H7 (cell line): ENCODE results near the gene APPL2. TPM values are rescaled to one million over a fixed set of nuclear protein-coding genes. Genes with fewer than 3 reads are reported as not detected.
"Not testable (repeated sequence)": the region's sequence is repeated elsewhere in the genome, so short reads cannot be mapped to it uniquely, and the experiment has no call there.

Experiments used
- DNase-seq: peaks from one replicate; pipeline ENCODE4 v3.0.0; 2012
- H3K27me3 ChIP-seq: 2 replicates; pipeline ENCODE4 v1.6.0; 2011; ENCODE audit warnings: mild to moderate bottlenecking, low read length; ENCODE audit not compliant: control insufficient read depth, insufficient read depth
- H3K36me3 ChIP-seq: replicated peaks from 2 replicates; pipeline ENCODE4 v1.5.1; 2011; ENCODE audit warnings: low read length; ENCODE audit not compliant: control insufficient read depth, insufficient read depth
- H3K4me3 ChIP-seq: 2 replicates; pipeline ENCODE4 v1.5.1; 2011; ENCODE audit warnings: low read depth, mild to moderate bottlenecking, control low read depth, low read length, moderate library complexity; ENCODE audit not compliant: insufficient read depth
- total RNA-seq: library from RNA; depleted of rRNA; stranded (reverse); fragments of >200 nt; shearing (Covaris generic); gene quantifications from 2 replicates; pipeline ENCODE4 v1.2.3, GENCODE V29; 2014

APPL2 gene
- total RNA-seq, 1 experiment from 2014 or later = 12.8 TPM

- peaks cover 15% of the 10 kb centered on the region for H3K36me3 ChIP-seq
- DNase-seq = no peak
- no peaks in the 10 kb centered on the region for H3K27me3 ChIP-seq
- no peak overlapping the region for H3K4me3 ChIP-seq
Observed at GRCh38 chr12:105205322-105206048, 30.5 kb downstream of the APPL2 start.

- H3K27me3 ChIP-seq = no peaks in the 10 kb centered on the region
- DNase-seq = no peak
- no peak overlapping the region for H3K4me3 ChIP-seq
- H3K36me3 ChIP-seq = peaks cover 15% of the 10 kb centered on the region
Observed at GRCh38 chr12:105204916-105205315, 31.1 kb downstream of the APPL2 start.

GRCh38 chr12:105204127-105204526 is 31.8 kb downstream of the APPL2 start:
- no peaks in the 10 kb centered on the region for H3K27me3 ChIP-seq
- no peak overlapping the region for H3K4me3 ChIP-seq
- DNase-seq = no peak
- H3K36me3 ChIP-seq = peaks cover 15% of the 10 kb centered on the region

DNA sequence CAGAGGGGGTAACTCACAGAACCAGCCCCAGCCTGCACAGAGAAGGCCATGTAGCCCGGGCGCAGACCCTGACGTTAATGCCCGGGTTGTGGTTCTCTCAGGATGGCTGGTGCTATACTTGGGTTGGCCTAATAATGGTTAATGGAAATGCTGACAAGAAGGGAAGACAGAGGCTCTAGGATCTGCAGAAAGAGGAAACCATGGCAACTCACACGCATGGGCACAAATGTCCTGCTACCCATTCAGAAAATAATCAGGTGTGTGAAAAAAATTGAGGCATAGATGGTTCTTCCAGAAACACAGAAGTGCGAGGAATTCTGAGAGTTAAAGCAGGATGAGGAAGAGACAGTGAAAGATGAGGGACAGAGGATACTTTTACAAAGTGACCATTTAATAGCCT is 33.8 kb downstream of the APPL2 start:
- H3K36me3 ChIP-seq = peaks cover 15% of the 10 kb centered on the region
- H3K4me3 ChIP-seq = no peak overlapping the region
- DNase-seq = no peak
- no peaks in the 10 kb centered on the region for H3K27me3 ChIP-seq

- Histone ChIP-seq H3K36me3 (peaks cover 9% of the 10 kb centered on the region), H3K4me3 (no peak overlapping the region), H3K27me3 (no peaks in the 10 kb centered on the region)
- DNase-seq = no peak
Observed at GRCh38 chr12:105201299-105201698, 34.7 kb downstream of the APPL2 start.

DNA sequence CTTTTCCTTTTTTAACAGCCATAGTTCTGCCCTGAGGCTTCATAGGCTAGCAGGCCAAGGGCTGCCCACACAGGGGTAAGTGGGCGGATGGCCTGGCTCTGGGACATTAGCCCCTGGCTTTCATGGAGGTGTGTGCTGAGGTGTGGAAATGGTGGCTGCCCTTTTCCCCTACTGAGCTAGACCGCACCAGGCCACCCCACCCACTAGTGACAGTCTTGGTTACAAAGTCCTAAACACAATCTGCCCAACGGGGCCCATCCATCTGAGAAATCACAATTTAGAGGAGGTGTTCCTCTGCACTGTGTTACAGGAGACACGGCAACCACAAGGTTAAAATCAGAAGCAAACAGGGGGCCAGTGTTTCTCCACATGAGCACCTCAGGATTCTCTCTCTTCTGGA is 35.6 kb downstream of the APPL2 start:
- peaks cover 8% of the 10 kb centered on the region for H3K36me3 ChIP-seq
- DNase-seq = no peak
- no peak overlapping the region for H3K4me3 ChIP-seq
- no peaks in the 10 kb centered on the region for H3K27me3 ChIP-seq

- DNase-seq = no peak
- no peak overlapping the region for H3K4me3 ChIP-seq
- peaks cover 7% of the 10 kb centered on the region for H3K36me3 ChIP-seq
- H3K27me3 ChIP-seq = no peaks in the 10 kb centered on the region
Observed at GRCh38 chr12:105198961-105199360, 37.0 kb downstream of the APPL2 start.

DNA sequence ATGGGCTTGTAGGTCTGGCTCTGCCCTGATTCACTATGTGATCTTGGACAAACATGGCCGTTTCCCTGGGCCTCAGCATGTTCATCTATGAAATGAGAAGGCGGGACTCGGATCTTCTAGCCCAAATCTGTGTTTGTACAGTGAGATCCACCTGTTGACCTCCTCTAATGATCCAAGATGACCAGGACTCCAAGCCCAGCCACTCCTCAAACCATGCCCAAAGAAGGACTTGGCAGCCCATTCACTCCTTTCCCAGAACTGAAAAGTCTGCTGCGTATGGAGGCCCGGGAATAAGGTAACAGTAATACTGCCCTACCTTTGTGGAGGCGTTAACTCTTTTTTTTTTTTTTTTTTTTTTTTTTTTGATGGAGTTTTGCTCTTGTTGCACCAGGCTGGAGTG is 39.9 kb downstream of the APPL2 start:
- Histone ChIP-seq H3K27me3 (no peaks in the 10 kb centered on the region), H3K4me3 (no peak overlapping the region), H3K36me3 (peaks cover 2% of the 10 kb centered on the region; the same call in 1 of the 2 replicates)
- no peak for DNase-seq

GRCh38 chr12:105194947-105195346 is 41.0 kb downstream of the APPL2 start:
- no peaks in the 10 kb centered on the region for H3K27me3 ChIP-seq
- no peak for DNase-seq
- H3K36me3 ChIP-seq = peaks cover 4% of the 10 kb centered on the region
- no peak overlapping the region for H3K4me3 ChIP-seq

DNA sequence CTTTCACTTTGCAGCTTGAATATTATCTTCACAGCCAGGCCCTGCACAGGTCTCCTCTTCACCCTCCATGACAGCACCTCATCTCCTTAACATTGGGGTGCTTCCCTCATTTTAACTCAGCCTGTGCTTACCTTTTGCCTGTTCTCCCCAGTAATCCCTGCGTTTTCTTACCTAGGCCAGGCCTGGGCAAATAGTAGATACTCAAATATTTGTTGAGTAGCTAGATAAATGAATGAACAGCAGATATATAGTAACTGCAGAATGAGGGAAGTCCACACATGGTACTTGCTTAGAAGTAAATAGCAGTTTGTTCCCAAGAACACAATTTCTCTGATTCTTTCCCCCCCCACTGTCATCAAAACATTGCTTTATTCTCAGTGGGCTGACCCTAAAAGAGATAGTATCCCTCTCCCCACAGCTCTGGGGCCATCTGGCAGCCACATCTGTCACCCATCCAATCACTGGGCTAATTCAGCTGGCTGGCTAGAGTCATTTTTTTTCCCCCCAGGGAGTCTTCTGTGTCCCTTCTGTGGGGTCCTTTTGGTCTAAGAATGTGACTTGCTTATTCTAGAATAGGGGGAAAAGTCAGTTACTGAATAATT is 43.2 kb downstream of the APPL2 start:
- DNase-seq = no peak
- Histone ChIP-seq H3K36me3 (peaks cover 6% of the 10 kb centered on the region), H3K4me3 (no peak overlapping the region), H3K27me3 (no peaks in the 10 kb centered on the region)

DNA sequence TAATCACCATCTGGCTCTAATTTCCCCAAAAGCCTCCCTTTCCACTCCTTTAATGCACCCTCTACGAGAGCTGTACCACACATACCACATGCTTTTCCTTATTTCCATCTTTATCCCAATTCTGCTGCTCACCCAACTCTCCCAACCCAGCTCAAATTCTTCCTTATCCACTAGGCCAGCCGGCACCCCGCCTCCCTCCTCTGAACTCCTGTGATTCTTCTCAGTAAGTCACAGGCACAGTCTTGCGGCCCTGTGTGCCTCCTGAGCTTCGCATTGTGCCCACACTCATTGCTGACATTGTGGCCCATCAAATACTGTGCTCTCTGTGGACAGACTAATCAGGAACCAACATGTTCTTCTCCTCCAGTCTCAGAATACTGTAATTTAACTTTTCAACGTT is 45.4 kb downstream of the APPL2 start:
- Histone ChIP-seq H3K36me3 (peaks cover 7% of the 10 kb centered on the region), H3K27me3 (no peaks in the 10 kb centered on the region), H3K4me3 (no peak overlapping the region)
- no peak for DNase-seq

GRCh38 chr12:105189293-105189692 is 46.7 kb downstream of the APPL2 start:
- Histone ChIP-seq H3K36me3 (peaks cover 6% of the 10 kb centered on the region), H3K27me3 (no peaks in the 10 kb centered on the region), H3K4me3 (no peak overlapping the region)
- DNase-seq = no peak

DNA sequence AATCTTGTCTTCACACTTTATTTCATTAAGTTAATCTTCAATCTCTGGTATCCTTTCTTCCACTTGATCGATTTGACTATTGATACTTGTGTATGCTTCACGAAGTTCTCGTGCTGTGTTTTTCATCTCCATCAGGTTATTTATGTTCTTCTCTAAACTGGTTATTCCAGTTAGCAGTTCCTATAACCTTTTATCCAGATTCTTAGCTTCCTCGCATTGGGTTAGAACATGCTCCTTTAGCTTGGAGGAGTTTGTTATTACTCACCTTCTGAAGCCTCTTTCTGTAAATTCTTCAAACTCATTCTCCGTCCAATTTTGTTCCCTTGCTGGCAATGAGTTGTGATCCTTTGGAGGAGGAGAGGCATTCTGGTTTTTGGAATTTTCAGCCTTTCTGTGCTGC is 52.0 kb downstream of the APPL2 start:
- not testable (repeated sequence) for H3K4me3 ChIP-seq, H3K36me3 ChIP-seq, H3K27me3 ChIP-seq, DNase-seq

GRCh38 chr12:105183406-105183805 is 52.6 kb downstream of the APPL2 start:
- DNase-seq, H3K4me3 ChIP-seq, H3K36me3 ChIP-seq, H3K27me3 ChIP-seq: not testable (repeated sequence)

DNA sequence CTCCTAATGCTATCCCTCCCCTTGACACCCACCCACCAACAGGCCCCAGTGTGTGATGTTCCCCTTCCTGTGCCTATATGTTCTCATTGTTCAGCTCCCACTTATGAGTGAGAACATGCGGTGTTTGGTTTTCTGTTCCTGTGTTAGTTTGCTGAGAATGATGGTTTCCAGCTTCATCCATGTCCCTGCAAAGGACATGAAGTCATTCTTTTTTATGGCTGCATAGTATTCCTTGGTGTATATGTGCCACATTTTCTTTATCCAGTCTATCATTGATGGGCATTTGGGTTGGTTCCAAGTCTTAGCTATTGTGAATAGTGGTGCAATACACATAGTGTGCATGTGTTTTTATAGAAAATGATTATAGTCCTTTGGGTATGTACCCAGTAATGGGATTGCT is 56.9 kb downstream of the APPL2 start:
- not testable (repeated sequence) for H3K36me3 ChIP-seq, H3K27me3 ChIP-seq, H3K4me3 ChIP-seq, DNase-seq
